SK-N-SH (cell line): Measurements from ENCODE around the gene CCDC61. TPM values are rescaled to one million over a fixed set of nuclear protein-coding genes. Genes with fewer than 3 reads are reported as not detected.

Experiments
- CTCF ChIA-PET: fragments of 300-600, 350-600 bp; formaldehyde crosslinking; extraction: SDS; loops from one replicate; lab custom pipeline; 2021; lab: Yijun Ruan, JAX
- POLR2A ChIA-PET: fragments of 350-600 bp; sonication (Branson Sonifier 250); formaldehyde crosslinking; extraction: SDS; loops from one replicate; lab custom pipeline; 2020; ENCODE audit warnings: antibody characterized with exemption, inconsistent platforms; lab: Yijun Ruan, JAX
- DNase-seq: peaks from one replicate; pipeline ENCODE4 v3.0.0; 2012
- H2AFZ ChIP-seq: fragments of 200-600 bp; sonication (generic); 2 replicates; pipeline ENCODE4 v1.8.1; 2016; ENCODE audit warnings: antibody characterized with exemption, mild to moderate bottlenecking, low read depth
- H3F3A ChIP-seq: fragments of 200-600 bp; sonication (generic); replicated peaks from 2 replicates; pipeline ENCODE3; 2016; ENCODE audit warnings: antibody characterized with exemption, mild to moderate bottlenecking; ENCODE audit not compliant: insufficient read depth
- H3K27ac ChIP-seq, 2 experiments: fragments of 200-500 bp in 1 of 2; fragments of 200-600 bp in 1 of 2; sonication (Bioruptor generic) in 1 of 2; sonication (generic), shearing (Covaris generic) in 1 of 2; 2 replicates each; pipeline versions ENCODE4 v1.5.1 to v1.6.1; 2014 to 2016; ENCODE audit warnings: low read depth in 2 of 2, inconsistent platforms in 1 of 2, low read length in 1 of 2, mild to moderate bottlenecking in 1 of 2, mixed read lengths in 1 of 2
- H3K27me3 ChIP-seq: fragments of 200-600 bp; sonication (generic), shearing (Covaris generic); 2 replicates; pipeline ENCODE4 v1.6.1; 2016; ENCODE audit warnings: mixed run types; ENCODE audit not compliant: insufficient read depth
- H3K36me3 ChIP-seq, 2 experiments: fragments of 200-500 bp in 1 of 2; fragments of 200-600 bp in 1 of 2; sonication (Bioruptor generic) in 1 of 2; sonication (generic) in 1 of 2; replicated peaks in 1 of 2; 2 replicates each; pipeline versions ENCODE3 to v1.5.1; 2014 to 2016; ENCODE audit warnings: low read length in 1 of 2, mild to moderate bottlenecking in 1 of 2; ENCODE audit not compliant: insufficient read depth in 2 of 2, control insufficient read depth in 1 of 2
- H3K4me1 ChIP-seq, 2 experiments: fragments of 200-500 bp in 1 of 2; fragments of 200-600 bp in 1 of 2; sonication (Bioruptor generic) in 1 of 2; sonication (generic), shearing (Covaris generic) in 1 of 2; 2 replicates each; pipeline versions ENCODE4 v1.5.1 to v1.6.1; 2014 to 2016; ENCODE audit warnings: low read depth in 1 of 2, low read length in 1 of 2, mixed run types in 1 of 2; ENCODE audit not compliant: insufficient read depth in 2 of 2, control insufficient read depth in 1 of 2
- H3K4me2 ChIP-seq: fragments of 200-600 bp; sonication (generic), shearing (Covaris generic); 2 replicates; pipeline ENCODE4 v1.6.1; 2017; ENCODE audit warnings: mixed run types
- H3K4me3 ChIP-seq, 2 experiments: fragments of 200-500 bp in 1 of 2; fragments of 200-600 bp in 1 of 2; sonication (Bioruptor generic) in 1 of 2; sonication (generic), shearing (Covaris generic) in 1 of 2; 2 replicates each; pipeline versions ENCODE4 v1.5.1 to v1.8.1; 2014 to 2016; ENCODE audit warnings: low read depth in 2 of 2, inconsistent platforms in 1 of 2, low read length in 1 of 2, mild to moderate bottlenecking in 1 of 2, mixed read lengths in 1 of 2, moderate library complexity in 1 of 2
- H3K79me2 ChIP-seq: fragments of 200-600 bp; sonication (generic); 2 replicates; pipeline ENCODE4 v1.8.1; 2017; ENCODE audit warnings: mild to moderate bottlenecking; ENCODE audit not compliant: insufficient read depth
- H3K9ac ChIP-seq: fragments of 200-600 bp; sonication (generic); 2 replicates; pipeline ENCODE4 v1.6.1; 2017; ENCODE audit warnings: mixed run types
- H3K9me2 ChIP-seq: fragments of 200-600 bp; sonication (generic); 2 replicates; pipeline ENCODE4 v1.6.1; 2017; ENCODE audit warnings: mixed run types
- H3K9me3 ChIP-seq: fragments of 200-600 bp; sonication (generic); 2 replicates; pipeline ENCODE4 v1.6.1; 2017; ENCODE audit warnings: mixed run types, mild to moderate bottlenecking, moderate library complexity
- H4K20me1 ChIP-seq: fragments of 200-600 bp; sonication (generic); 2 replicates; pipeline ENCODE4 v1.6.1; 2017; ENCODE audit warnings: mild to moderate bottlenecking, mixed run types; ENCODE audit not compliant: insufficient read depth
- CTCF ChIP-seq: fragments of 200-600 bp; sonication (generic); IDR thresholded peaks from 2 replicates; pipeline ENCODE4 v1.6.1; 2017; ENCODE audit warnings: antibody characterized with exemption, mild to moderate bottlenecking, moderate library complexity
- ELF1 ChIP-seq: IDR thresholded peaks from 2 replicates; pipeline ENCODE4 v1.4.0; 2012
- EP300 ChIP-seq, 2 experiments: IDR thresholded peaks; 2 replicates each; pipeline versions ENCODE4 v1.4.0 to v1.6.1; 2012; ENCODE audit warnings: borderline replicate concordance in 1 of 2, low read depth in 1 of 2, low read length in 1 of 2
- FOSL2 ChIP-seq: IDR thresholded peaks from 2 replicates; pipeline ENCODE4 v1.4.0; 2012; ENCODE audit warnings: low read depth, mild to moderate bottlenecking, moderate library complexity, borderline replicate concordance
- FOXJ3 ChIP-seq: sonication (generic); formaldehyde crosslinking; IDR thresholded peaks from 2 replicates; pipeline ENCODE4 v1.5.1; 2020; ENCODE audit warnings: mild to moderate bottlenecking, missing genetic modification reagents
- GATA2 ChIP-seq: sonication (generic); formaldehyde crosslinking; IDR thresholded peaks from 2 replicates; pipeline ENCODE4 v1.5.0; 2020; ENCODE audit warnings: mild to moderate bottlenecking, missing genetic modification reagents
- IRF3 ChIP-seq: fragments of 150-350 bp; IDR thresholded peaks from 2 replicates; pipeline ENCODE4 v1.6.1; 2016; ENCODE audit warnings: mild to moderate bottlenecking, low read depth, low read length
- MXI1 ChIP-seq: IDR thresholded peaks from 2 replicates; pipeline ENCODE4 v1.6.1; 2012; ENCODE audit warnings: mild to moderate bottlenecking, low read depth, low read length, improper control_type of control experiment
- NFIC ChIP-seq: IDR thresholded peaks from 2 replicates; pipeline ENCODE4 v1.4.0; 2012; ENCODE audit warnings: borderline replicate concordance
- NRF1 ChIP-seq: IDR thresholded peaks from 2 replicates; pipeline ENCODE4 v1.6.1; 2012; ENCODE audit warnings: low read depth, mild to moderate bottlenecking, low read length
- POLR2AphosphoS5 ChIP-seq: IDR thresholded peaks from 2 replicates; pipeline ENCODE4 v1.6.1; 2012; ENCODE audit warnings: low read depth, low read length
- RFX5 ChIP-seq: IDR thresholded peaks from 2 replicates; pipeline ENCODE4 v1.6.1; 2012; ENCODE audit warnings: mild to moderate bottlenecking, improper control_type of control experiment, low read length
- RXRA ChIP-seq: IDR thresholded peaks from 2 replicates; pipeline ENCODE4 v1.4.0; 2012; ENCODE audit warnings: low read depth, mild to moderate bottlenecking, borderline replicate concordance
- SMC3 ChIP-seq: IDR thresholded peaks from 2 replicates; pipeline ENCODE4 v1.6.1; 2012; ENCODE audit warnings: low read depth, low read length, improper control_type of control experiment
- TEAD4 ChIP-seq: IDR thresholded peaks from 2 replicates; pipeline ENCODE4 v1.4.0; 2012; ENCODE audit warnings: mild to moderate bottlenecking, borderline replicate concordance; ENCODE audit not compliant: insufficient read depth
- YY1 ChIP-seq: IDR thresholded peaks from 2 replicates; pipeline ENCODE4 v1.4.0; 2012; ENCODE audit warnings: low read depth, mild to moderate bottlenecking
- WGBS: methylation state at CpG from one replicate; pipeline ENCODE4 v1.1.6; 2017; ENCODE audit warnings: low lambda C conversion rate; 5-methylcytosine and 5-hydroxymethylcytosine counted together
- polyA plus RNA-seq, 3 experiments: library from polyadenylated mRNA; depleted of rRNA; stranded (reverse); fragments of >200 nt; gene quantifications; 2 replicates each; pipeline ENCODE4 v1.2.3, GENCODE V29; 2012
- TF ChIP-seq, protein P1 (sequence below): IDR thresholded peaks from 2 replicates; pipeline ENCODE4 v1.4.0; 2012; ENCODE audit warnings: low read depth, borderline replicate concordance
- TF ChIP-seq, protein P2 (sequence below): IDR thresholded peaks from 2 replicates; pipeline ENCODE4 v1.6.1; 2012; ENCODE audit warnings: mild to moderate bottlenecking, low read depth, low read length, moderate library complexity

CCDC61 gene
- polyA plus RNA-seq, 1 of the 3 experiments (the other 2 are of a cell fraction) = 6.8 TPM

GRCh38 chr19:46006411-46006810 lies 11.1 kb downstream of the CCDC61 start:
- 96% methylated on average over 9 of the region's 13 CpGs for WGBS
- Histone ChIP-seq H3K36me3 (no peaks in the 10 kb centered on the region), H3K27me3 (no peaks in the 10 kb centered on the region), H2AFZ (no peak overlapping the region), H3K27ac (no peak overlapping the region), H3K79me2 (no peaks in the 10 kb centered on the region), H3K9me2 (no peaks in the 10 kb centered on the region), H3K4me2 (no peak overlapping the region)
- CTCF ChIA-PET = interaction anchor here (1.1 to 1.8 kb wide), 3 partner anchors 10 to 72 kb away, joined by 3 to 7 read pairs (median 3); no protein-coding TSS in a partner anchor
- no peak for TF ChIP-seq GATA2
- no peak for TF ChIP-seq RFX5
- no peak for TF ChIP-seq FOSL2
- TF ChIP-seq, all 33 proteins: peak for 0
- POLR2A ChIA-PET = no interaction called here
- no peak overlapping the region for H3K4me3 ChIP-seq
- H3K9ac ChIP-seq = no peak overlapping the region
- no peak for DNase-seq
- H3F3A ChIP-seq = no peaks in the 10 kb centered on the region
- H3K4me1 ChIP-seq = no peaks in the 10 kb centered on the region; a peak in 1 of 4 replicates
- H3K9me3 ChIP-seq = no peaks in the 10 kb centered on the region
- 0 out of 2 replicates have a peak, but pooled peaks cover 4% of the 10 kb centered on the region for H4K20me1 ChIP-seq

DNA sequence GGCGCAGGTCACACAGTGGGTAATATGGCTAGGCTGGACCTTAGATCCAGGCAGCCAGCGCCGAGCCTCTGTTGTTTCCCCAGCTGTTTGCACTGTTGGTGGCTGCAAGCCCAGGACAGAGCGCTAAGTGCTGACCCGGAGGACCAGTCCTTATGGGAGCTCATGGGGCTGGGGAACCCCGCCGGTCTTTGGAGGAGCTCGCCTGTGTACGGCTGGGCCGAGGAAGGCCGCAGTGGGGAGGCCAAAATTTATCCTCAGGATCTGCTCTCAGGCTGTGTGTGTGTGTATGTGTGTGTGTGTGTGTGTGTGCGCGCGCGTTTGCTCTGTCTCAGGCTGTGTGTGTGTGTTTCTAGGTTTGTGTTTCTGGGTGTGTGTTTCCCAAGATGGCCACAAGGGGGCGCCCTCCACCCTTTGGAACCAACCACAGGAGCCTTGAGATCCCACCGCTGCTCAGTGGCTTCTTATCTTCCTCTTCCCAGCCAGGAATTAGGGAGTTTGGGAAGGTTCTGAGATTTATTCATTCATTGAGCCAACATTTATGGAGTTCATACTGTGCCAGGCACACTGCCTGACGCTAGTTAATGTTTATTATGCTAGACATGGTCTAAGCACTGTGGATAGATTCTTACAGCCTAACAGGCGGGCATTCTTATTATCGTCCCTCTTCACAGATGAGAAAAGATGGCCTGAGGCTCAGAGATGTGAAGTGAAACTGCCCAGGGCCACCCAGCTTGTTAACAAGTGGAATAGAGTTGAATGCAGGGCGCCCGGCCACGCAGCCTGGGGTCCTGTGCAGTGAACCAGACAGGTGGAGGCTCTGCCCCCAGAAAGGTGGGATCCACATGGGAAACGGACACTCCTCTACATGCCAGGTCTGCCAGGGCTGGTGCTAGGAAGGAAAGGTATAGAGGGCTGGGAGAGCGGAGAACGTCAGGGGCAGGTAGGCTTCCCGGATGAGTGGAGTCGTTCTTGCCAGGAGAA lies 14.6 kb downstream of the CCDC61 start:
- Histone ChIP-seq H3K27me3 (no peaks in the 10 kb centered on the region), H3K27ac (no peak overlapping the region), H3K9me2 (no peaks in the 10 kb centered on the region), H3K9me3 (no peaks in the 10 kb centered on the region), H3K36me3 (no peaks in the 10 kb centered on the region), H3K4me1 (peaks cover 0 to 6% of the 10 kb centered on the region in 2 experiments; a peak in 2 of 4 replicates), H3F3A (peaks cover 6% of the 10 kb centered on the region), H3K9ac (no peak overlapping the region), H4K20me1 (peaks cover 7% of the 10 kb centered on the region; the same call in 1 of the 2 replicates), H3K79me2 (no peaks in the 10 kb centered on the region), H2AFZ (no peak overlapping the region), H3K4me2 (no peak overlapping the region), H3K4me3 (no peak overlapping the region)
- WGBS = 71% methylated on average over 16 of the region's 28 CpGs
- CTCF ChIA-PET = interaction anchor here (0.7 to 4.2 kb wide), 22 partner anchors 9 to 255 kb away, joined by 3 to 23 read pairs (median 4); partner anchors contain the start of gene PGLYRP1
- POLR2A ChIA-PET = interaction anchor here (0.5 kb wide), 1 partner anchor 124 kb away, joined by 3 read pairs; the partner anchor contains the start of gene IRF2BP1
- peak; percentile 80 for DNase-seq
- TF ChIP-seq EP300 (IDR thresholded peaks at IDR 0.05; ENCODE audit: borderline replicate concordance in 1 of 2, low read depth in 1 of 2, low read length in 1 of 2) (no peak), RXRA (no peak), RFX5 (no peak), CTCF (peak; percentile 83), TEAD4 (no peak), ELF1 (no peak), YY1 (no peak), FOXJ3 (CRISPR knock-in tag) (no peak), SMC3 (peak; percentile 45), FOSL2 (no peak), POLR2AphosphoS5 (no peak), IRF3 (no peak), MXI1 (no peak), NFIC (no peak), NRF1 (peak; percentile 48)
- TF ChIP-seq, protein P1, sequence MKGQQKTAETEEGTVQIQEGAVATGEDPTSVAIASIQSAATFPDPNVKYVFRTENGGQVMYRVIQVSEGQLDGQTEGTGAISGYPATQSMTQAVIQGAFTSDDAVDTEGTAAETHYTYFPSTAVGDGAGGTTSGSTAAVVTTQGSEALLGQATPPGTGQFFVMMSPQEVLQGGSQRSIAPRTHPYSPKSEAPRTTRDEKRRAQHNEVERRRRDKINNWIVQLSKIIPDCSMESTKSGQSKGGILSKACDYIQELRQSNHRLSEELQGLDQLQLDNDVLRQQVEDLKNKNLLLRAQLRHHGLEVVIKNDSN = no peak
- TF ChIP-seq, protein P2, sequence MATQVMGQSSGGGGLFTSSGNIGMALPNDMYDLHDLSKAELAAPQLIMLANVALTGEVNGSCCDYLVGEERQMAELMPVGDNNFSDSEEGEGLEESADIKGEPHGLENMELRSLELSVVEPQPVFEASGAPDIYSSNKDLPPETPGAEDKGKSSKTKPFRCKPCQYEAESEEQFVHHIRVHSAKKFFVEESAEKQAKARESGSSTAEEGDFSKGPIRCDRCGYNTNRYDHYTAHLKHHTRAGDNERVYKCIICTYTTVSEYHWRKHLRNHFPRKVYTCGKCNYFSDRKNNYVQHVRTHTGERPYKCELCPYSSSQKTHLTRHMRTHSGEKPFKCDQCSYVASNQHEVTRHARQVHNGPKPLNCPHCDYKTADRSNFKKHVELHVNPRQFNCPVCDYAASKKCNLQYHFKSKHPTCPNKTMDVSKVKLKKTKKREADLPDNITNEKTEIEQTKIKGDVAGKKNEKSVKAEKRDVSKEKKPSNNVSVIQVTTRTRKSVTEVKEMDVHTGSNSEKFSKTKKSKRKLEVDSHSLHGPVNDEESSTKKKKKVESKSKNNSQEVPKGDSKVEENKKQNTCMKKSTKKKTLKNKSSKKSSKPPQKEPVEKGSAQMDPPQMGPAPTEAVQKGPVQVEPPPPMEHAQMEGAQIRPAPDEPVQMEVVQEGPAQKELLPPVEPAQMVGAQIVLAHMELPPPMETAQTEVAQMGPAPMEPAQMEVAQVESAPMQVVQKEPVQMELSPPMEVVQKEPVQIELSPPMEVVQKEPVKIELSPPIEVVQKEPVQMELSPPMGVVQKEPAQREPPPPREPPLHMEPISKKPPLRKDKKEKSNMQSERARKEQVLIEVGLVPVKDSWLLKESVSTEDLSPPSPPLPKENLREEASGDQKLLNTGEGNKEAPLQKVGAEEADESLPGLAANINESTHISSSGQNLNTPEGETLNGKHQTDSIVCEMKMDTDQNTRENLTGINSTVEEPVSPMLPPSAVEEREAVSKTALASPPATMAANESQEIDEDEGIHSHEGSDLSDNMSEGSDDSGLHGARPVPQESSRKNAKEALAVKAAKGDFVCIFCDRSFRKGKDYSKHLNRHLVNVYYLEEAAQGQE = no peak
